GM18870 (cell line): ENCODE results near the gene LPAR1.

Experiments
- ATAC-seq: cut with Tn5 transposase; IDR thresholded peaks from one replicate; pipeline ENCODE4 v1.9.1; 2021; ENCODE audit warnings: moderate library complexity; ENCODE audit not compliant: unreplicated experiment

LPAR1 gene

DNA sequence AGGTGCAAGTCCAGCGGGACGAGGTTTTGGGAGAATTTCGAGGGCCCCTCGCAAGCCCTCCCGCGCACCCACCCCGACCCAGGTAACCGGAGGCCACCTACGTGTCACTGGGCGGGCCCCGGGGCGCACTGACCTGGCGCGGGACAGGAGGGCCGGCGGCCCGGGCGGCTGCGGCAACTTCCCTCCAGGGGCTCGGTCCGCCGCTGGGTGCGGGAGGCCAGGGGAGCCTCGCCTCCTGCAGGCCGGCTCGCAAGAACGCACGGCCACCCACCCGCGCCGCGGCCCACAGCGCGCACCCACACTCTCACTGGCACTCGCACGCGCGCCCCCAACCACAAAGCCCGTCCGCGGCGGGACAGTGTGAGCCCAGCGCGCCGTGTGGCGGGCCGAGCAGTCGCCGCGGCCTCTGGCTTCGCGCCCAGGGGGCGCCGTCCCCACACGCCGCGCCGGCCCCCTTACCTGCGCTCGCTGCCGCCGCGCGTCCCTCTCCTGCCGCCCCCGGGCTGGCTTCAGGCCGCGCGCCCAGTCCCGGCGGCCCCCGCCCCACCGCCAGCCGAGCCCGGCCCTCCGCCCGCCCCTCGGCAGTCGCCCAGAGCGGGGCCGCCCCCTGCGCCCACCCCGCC, 451 bp downstream of the LPAR1 start:
- ATAC-seq: no peak

DNA sequence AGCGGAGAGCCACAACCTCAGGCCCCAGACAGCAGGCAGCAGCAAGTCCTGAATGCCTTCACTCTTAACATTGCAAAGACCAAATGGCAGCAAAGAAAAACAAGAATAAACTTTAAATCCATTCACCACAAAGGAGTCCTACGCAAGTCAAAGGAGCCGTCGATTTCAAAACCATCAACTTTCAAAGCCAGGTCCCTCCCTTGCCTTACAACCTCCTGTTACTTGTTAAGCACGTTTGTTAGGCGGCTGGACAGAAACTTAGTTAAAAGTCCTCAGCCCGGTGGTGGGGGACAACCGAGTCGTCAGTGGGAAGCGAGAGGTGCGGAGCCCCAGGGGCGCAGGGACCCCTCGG, 938 bp downstream of the LPAR1 start:
- ATAC-seq: no peak

DNA sequence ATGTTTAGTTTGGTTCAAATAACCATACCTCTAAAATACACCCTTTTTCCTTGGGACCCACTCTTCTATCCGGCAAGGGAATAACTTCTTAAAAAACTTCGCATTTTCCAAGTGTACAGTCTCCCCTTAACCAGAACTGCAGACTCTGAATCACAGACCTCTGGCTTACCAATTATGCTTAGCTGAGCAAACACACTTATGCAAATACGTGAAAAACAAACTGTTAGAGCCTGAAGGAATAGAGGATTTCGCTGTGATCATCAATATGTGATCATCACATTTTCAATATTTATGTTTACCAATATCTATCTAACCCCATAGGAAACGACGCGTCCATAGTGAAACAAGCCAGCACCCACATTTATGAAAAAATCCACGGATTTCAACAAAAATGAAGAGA, 1.3 kb downstream of the LPAR1 start:
- ATAC-seq: no peak

DNA sequence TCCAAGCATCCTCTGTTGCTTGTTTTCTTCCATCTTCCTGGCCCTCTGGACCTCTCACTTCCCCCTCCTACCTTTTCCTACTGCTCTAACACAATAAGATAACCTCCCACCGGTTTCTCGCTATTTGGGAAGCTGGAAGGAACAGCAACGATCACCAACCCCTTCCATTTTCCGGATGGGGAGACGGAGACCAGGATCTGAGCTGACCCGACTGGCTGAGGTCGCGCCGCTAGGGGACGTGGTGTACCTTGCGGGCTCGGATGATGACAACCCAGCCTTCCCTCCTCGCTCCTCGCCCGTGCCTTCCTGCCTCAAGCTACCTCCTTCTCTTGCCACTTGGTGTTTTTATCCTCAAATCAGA, 1.9 kb downstream of the LPAR1 start:
- ATAC-seq: no peak

DNA sequence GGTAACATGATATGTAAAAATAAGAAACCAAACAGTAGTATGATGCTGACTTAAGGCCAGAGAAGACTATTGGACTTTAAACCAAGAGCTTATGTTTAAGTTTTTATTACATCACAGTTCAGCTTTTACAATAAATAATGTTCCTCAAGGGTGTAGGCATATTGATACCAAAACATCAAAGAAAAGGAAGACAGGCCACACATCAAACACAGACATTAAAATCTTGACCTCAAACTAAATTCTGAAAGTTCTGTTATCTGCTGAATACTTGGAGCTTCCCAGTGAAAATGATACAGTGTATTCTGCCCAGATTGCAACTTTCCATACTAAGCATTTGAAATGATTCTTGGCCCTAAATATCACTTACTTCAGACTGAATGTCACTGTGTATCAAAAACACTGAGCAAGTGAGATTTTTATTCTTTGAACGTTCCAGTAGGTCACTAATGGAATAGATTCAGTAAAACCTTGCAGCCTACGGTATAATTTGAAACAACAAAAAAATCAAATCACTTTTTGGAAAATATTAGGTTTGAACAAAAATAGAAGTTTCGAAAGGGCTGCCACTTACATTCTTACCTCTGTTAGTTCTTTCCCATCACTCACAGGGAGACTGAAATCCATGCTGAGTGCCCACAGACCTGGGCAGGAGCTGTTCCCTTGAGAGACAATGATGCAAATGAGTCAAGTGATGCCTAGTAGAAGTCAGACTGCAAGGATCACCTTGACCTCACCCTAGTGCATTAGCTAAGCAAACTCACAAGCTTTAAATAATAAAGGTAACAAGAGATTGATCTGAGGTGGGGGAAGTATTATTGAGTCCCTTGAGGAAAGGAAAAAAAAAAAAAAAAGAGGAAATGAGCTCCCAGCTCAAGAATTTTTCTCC, 2.5 kb downstream of the LPAR1 start:
- no peak for ATAC-seq

DNA sequence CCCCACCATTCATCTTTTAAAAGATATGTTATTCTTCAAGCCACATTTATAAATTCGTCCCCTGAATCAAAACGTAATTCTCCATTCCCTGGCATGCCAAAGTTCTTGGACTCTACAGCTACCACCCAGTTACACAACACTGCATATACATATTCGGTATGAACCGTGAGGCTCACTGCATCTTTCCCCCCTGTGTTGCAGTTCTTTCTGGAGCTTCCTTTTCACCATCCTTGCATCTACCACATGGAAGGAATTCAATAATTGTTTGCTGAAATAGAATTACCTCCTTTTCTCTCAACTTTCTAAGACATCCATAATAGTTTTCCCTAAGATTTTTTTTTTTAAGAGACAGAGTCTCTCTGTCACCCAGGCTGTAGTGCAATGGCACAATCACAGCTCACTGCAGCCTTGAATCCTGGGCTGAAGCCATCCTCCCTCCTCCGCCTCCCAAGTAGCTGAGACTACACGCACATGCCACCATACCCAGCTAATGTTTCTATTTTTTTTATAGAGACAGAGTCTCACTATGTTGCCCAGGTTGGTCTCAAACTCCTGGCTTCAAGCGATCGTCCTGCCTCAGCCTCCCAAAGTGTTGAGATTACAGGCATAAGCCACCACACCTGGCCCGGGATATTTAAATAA, 3.3 kb downstream of the LPAR1 start:
- no peak for ATAC-seq

DNA sequence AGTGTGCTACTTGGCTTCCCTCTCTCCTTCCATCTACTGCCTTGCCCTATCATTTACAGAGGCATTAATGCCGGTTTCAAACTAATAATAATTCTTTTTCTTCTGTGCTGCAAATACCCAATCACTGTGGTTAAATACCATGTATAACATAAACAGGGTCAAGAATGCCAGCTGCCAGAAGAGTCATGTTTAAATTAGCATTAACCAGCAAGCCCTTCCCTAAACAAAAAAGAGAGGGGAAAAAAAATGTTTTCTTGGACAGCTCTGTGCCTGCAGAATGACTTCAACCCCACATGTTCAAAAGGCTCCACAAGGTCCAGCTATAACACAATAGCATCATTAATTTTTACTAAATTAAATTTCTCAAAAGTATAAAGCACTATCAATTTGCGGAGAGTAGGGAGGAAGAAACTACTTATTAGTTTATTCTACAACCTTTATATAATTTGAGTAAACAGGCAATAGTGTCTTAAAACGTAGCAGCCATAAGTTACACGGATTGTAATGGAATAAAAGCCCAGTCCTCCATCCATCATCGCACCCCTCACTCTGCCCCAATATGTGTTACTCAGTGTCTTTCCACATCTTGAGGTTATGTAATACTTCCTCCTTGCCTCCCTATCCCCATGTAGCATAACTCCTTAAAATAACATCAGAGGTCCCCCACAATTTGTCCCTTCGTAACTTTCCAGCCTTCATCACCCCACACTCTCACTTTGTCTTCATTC, 3.9 kb downstream of the LPAR1 start:
- ATAC-seq: no peak

DNA sequence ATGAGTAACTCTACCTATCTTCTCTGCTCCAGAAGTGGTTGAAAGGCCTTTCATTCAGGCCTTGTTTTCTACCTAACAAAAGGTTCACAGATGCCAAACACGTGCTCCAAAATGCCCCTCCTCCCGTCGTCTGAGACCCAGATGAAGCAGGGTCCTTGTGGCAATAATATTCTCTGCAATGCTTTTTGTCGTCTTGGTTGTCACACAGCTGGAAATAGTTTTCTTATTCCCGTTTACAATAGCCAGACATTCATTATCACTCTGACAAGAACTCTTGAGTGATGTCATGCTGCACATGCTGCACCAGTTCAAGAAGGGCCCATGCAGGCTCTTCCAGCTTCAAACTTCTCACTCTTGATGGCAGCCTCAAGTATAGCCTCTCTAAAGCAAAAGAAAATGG, 7.8 kb downstream of the LPAR1 start:
- no peak for ATAC-seq

DNA sequence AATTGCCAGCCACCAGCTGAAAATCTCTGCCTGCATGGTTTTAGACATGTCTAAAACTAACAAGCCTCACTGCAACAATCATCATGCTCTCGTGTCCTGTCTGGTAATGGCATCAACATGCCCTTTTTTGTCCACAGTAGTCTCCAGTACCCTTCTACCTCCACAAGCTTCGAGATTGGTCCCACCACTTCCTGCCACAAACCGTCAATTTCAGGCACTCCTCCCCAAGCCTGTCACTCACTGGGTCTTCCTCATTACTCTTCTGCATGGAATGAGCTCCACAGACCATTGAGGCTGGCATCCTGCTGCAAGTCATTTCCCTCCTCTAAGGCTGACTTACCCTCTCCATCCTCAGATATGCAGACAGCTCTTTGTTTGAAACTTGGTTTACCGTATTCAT, 9.0 kb downstream of the LPAR1 start:
- no peak for ATAC-seq

DNA sequence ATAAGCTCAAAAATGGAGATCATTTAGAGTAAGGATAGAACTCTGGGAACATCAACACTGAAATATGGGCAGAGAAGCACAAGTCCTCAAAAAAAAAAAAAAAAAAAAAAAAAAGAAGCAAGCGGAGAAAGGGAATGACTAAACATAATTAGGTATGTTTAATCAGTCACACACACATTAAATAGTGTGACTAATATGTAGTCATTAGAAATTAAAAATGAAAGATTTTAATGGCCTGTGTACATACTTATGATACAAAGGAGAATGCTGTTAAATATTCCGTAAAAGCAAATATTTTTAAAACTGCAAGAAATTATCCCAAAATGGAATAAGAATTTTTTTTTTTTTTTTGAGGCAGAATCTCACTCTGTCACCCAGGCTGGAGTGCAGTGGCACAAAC, 10.5 kb downstream of the LPAR1 start:
- no peak for ATAC-seq

DNA sequence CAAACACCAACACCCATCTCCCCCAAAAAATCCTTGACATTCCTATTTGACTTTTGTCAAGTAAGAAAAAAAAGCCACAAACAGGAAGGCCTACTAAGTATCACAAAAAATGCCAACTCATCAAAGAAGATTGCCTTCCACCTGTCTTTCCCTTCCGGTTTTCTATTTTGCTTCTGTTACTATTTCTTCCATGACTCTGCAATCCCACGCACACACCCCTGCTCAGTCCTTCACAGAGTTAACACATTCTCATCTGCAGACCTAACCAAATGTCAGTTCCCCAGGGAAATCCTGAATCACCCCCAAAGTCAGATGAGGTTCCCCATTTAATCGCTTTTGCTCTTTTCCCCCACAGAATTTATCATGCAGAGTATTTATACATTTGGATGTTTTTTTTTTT, 15.1 kb downstream of the LPAR1 start:
- no peak for ATAC-seq

DNA sequence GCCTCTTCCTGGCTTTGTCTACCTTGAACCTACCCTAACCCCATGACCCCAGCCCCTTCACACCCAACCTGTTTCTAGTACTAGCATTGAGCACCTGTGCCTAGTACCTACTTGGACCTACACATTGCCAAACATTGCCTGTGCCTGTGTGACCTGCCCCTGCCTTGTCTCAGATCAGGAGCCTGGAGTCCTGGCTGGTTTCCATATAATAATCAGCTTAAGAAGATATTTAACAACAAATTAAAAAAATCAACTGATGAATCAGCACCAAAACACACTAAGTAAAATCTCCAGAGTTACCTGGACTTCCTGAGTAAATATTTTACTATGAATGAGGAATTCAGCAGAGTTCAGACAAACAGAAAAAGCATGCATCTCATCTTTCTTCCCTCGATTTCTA, 17.7 kb downstream of the LPAR1 start:
- ATAC-seq: no peak

DNA sequence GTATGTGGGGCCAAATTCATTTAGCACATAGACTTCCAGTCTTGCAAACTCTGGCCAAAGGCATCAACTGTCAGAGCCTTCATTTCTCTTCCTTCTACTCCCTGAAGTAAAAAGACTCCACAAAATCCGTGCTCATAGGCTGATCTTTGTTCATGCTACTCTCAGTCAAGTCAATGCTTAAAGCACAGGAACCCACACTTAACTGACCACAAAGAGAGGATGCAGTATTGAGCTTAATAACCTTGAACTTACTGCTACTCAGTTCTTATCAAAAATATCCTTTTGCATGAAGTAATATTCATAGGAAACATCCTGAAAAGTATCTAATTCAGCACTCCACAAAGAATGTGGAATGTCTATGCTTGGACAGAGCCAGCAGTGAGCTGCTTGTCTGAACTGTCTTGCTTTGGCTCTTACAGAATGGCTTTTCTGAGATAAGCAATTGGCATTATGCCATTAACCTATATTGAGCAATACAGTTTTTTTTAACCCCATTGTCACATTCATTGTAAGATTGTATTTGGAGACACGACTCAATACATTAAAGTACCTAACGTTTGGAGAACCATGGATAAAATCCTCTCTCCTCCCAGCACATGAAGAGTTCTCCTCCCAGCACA, 21.7 kb downstream of the LPAR1 start:
- ATAC-seq: no peak

DNA sequence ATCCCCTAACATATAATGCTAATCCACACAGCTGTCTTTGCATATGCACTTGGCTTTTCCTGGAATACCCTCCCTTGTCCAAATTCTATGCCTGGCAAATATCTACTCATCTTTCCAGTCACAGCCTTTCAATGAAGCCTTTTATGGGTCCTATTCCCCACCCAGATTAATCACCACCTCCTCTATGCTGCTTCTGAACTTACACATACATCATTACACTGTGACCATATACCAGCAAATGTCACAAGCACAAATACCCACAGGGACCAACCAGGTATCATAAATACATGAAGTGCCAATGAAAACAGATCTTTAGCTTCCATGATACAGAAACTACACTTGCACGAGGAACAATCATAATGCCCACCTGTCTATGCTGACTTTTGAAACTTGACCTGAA, 22.3 kb downstream of the LPAR1 start:
- ATAC-seq: no peak

DNA sequence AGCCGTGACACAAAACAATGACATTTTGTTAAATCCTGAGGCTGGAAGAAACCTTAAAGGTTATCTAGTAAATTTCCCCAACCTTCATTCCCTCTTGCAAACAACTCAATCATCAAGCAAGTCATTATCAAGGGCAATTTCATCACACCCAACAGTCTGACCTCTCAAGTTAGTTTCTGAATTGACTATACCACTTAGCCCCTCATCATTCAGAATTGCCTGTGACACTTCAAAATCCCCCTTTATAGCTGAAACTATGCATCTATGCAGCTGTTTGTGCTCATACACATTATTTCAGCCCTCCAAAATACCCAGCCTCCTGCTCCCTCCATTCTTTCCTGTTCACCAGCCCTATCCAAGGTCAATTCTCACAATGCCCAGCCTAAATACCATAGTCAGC, 24.6 kb downstream of the LPAR1 start:
- no peak for ATAC-seq

DNA sequence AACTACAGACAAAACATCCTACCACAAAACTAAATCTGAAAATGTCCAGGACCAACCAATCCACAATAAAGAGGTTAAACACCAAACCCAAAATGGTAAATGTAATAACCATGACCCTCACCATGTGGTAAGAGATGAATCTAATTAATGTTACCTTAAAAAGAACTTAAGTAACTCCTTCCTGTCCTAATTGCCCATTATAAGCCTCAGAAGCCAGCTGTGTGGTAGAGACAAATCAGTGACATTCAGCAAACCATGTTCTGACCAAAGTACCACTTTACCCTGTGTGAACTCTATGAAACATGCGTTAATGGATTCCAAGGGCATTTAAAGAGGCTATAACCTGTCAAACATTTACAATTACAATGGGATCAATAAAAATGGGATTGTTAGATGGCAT, 25.0 kb downstream of the LPAR1 start:
- no peak for ATAC-seq

DNA sequence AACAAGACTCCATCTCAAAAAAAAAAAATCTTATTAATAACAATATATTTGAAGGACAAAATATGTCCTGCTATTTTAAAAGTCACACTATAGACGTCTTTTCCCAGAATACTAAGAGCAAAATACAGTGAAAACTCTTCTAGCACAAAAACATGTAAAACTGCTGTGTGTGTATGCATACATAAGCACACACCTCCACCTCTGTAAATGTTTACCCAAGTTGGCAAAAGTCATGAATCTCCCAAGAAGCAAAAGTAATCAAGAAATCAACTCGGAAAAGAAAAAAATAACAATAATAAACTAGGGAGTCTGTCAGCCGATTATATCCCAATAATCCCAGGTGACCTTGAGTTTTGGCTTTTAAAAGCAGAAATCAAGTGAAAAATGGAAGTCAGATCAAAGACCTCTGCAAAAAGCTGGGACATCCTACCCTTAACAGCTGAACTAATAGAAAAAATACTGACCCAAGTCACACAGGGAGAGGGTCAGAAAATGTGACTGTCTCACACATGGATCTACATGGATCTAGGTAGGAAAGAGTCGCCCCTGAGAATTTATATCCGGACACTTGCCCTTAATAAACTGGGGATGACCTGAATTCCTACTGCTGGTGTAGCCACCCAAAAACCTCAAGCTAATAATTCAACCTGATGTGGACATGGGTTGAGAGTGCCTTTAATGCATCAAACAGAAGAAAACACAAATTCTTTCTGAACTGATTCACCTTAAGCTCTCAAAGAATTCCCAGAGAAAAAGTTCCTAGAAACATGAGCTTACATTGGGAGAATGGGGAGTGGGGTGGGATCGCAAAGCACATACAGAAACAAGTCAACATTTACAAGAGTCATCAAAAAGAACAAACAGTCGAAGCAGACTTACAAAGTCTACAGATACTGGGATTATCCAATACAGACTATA, 29.9 kb downstream of the LPAR1 start:
- no peak for ATAC-seq

DNA sequence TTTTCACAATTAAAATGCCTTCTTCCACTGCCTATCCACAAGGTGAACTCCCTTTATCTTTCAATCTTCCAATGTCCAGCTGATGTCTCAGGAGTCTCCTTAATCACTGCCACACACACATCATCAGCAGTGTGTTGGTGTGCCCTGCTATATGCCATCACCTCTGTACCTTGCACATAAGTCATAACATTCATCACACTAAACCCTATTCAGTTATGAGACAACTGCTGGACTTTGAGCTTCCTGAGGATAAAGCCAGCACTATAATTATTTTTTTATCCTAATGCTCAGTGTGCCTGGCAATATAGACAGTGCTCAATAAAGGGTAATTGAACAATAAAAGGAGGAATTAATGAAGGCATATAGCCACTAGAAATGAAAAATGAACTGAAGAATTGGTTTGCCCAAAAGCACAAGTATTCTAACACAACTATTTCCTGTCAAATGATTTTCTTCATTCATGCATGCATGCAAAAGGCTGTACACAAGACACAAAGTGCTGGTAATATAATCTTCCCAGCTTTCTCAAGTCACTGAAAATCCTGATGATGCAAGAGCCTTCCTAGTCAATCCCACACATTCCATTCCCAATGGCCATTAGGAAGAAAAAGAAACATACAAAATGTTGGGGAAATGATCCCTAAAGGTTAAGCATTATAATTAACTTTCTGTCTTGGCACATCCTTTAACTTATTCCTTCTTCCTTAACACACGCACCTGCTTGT, 32.4 kb downstream of the LPAR1 start:
- ATAC-seq: no peak

DNA sequence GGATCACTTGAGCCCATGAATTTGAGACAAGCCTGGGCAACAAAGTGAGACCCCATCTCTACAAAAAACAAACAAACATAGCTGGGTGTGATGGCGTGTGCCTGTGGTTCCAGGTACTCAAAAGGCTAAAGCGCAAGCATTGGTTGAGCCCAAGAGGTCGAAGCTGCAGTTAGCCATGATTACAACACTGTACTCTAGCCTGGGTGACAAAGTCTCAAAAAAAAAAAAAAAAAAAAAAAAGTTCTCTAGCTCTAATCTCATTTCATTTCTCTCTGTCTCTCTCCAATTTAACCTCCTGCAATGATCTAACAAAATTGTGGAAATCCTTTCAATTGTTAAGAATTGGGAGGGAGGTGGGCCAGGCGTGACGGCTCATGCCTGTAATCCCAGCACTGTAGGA, 33.3 kb downstream of the LPAR1 start:
- ATAC-seq: no peak

DNA sequence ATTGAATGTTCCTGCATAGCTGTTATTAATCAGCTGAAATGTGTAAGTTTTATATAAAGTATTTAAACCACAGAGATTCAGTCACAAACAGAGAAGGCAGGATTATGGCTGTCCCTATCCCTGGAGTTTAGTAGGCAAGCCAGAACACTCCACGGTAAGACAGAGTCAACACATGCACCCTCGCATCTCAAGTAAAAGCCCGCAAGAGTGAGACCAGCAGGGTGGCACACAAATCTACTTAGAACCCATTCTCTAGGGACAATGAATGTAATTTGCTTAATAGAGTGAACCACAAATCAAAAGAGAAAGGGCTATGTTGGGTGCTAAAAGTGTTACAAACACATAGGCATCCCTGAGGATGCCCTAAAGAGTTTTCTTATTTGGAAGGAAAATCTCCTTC, 35.1 kb downstream of the LPAR1 start:
- ATAC-seq: no peak
